BLaER1 treated with 17β-estradiol and CSF1 and Interleukin-3, amounts not matched to agents 10 nM and 100 nM (cell line): ENCODE measurements around the gene SUPT6H.

Experiments
- H3K27ac ChIP-seq, 11 experiments: shearing (Covaris generic); formaldehyde crosslinking; 2 replicates each; pipeline ENCODE4 v1.8.1; 2022
- H3K27me3 ChIP-seq, 11 experiments: shearing (Covaris generic); formaldehyde crosslinking; 2 replicates each; pipeline ENCODE4 v1.8.1; 2022
- H3K36me3 ChIP-seq, 11 experiments: shearing (Covaris generic); formaldehyde crosslinking; 2 replicates each; pipeline ENCODE4 v1.8.1; 2022
- H3K4me1 ChIP-seq, 10 experiments: shearing (Covaris generic); formaldehyde crosslinking; 2 replicates each; pipeline ENCODE4 v1.8.1; 2022
- H3K4me2 ChIP-seq, 11 experiments: shearing (Covaris generic); formaldehyde crosslinking; 2 replicates each; pipeline ENCODE4 v1.8.1; 2022
- H3K4me3 ChIP-seq, 10 experiments: shearing (Covaris generic); formaldehyde crosslinking; 2 replicates each; pipeline ENCODE4 v1.8.1; 2022
- H3K9ac ChIP-seq, 11 experiments: shearing (Covaris generic); formaldehyde crosslinking; 2 replicates each; pipeline ENCODE4 v1.8.1; 2022
- H3K9me3 ChIP-seq, 11 experiments: shearing (Covaris generic); formaldehyde crosslinking; replicated peaks in 1 of 11; 2 replicates each; pipeline ENCODE4 v1.8.1; 2022
- H4K20me1 ChIP-seq, 11 experiments: shearing (Covaris generic); formaldehyde crosslinking; 2 replicates each; pipeline ENCODE4 v1.8.1; 2022
- Cebpa-rat ChIP-seq, 11 experiments: shearing (Covaris generic); IDR thresholded peaks; 2 replicates each; pipeline ENCODE4 v1.8.1; 2022

Gene SUPT6H

DNA sequence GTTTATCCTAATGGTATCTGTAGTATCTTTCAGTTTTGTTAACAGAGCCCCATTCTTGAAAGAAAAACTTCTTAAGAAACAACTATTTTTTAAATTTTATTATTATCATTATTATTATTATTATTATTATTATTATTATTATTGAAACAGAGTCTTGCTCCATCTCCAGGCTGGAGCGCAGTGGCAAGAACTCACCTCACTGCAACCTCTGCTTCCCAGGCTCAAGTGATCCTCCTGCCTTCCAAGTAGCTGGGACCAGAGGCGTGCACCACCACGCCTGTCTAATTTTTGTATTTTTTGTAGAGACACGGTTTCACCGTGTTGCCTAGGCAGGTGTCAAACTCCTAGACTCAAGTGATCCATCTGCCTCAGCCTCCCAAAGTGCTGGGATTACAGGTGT, 23.4 kb downstream of the SUPT6H start:
- peaks cover 0 to 53% (median 7%) of the 10 kb centered on the region in 11 experiments; a peak in 9 of 22 replicates for H4K20me1 ChIP-seq
- no peak for TF ChIP-seq Cebpa-rat (IDR thresholded peaks at IDR 0.05)
- no peak overlapping the region for H3K4me2 ChIP-seq
- H3K27me3 ChIP-seq, result no peaks in the 10 kb centered on the region
- H3K9ac ChIP-seq, result peak overlapping the region in 2 of 11 experiments; percentile 7 to 53; a peak in 2 of 22 replicates
- no peak overlapping the region for H3K27ac ChIP-seq
- no peaks in the 10 kb centered on the region for H3K9me3 ChIP-seq
- H3K36me3 ChIP-seq, result peaks cover 99 to 100% (median 100%) of the 10 kb centered on the region in 11 experiments
- H3K4me1 ChIP-seq, result peaks cover 0 to 11% (median 4%) of the 10 kb centered on the region in 10 experiments; a peak in 7 of 20 replicates
- no peak overlapping the region for H3K4me3 ChIP-seq

DNA sequence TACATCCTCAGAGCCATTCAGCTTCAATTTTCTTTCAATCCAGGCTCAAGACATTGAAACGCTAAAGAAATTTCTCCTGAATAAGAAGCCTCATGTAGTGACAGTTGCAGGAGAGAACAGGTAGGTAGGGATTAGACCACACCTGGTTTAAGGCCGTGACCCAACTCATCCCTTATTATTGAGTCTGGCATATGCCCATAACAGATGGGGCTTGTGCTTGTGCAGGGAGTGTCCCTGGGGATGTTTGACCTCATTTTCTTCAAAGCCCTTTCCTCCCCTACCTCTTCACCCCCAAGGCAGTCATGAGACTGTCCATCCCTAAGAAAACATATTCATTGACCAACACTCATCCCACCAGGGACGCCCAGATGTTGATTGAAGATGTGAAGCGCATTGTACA, 24.3 kb downstream of the SUPT6H start:
- no peak overlapping the region for H3K27ac ChIP-seq
- peaks cover 99 to 100% (median 100%) of the 10 kb centered on the region in 11 experiments for H3K36me3 ChIP-seq
- H3K27me3 ChIP-seq, result no peaks in the 10 kb centered on the region
- H3K4me1 ChIP-seq, result peaks cover 0 to 11% (median 4%) of the 10 kb centered on the region in 10 experiments; a peak in 7 of 20 replicates
- no peak for TF ChIP-seq Cebpa-rat (IDR thresholded peaks at IDR 0.05)
- no peaks in the 10 kb centered on the region for H3K9me3 ChIP-seq
- peaks cover 0 to 48% (median 7%) of the 10 kb centered on the region in 11 experiments; a peak in 9 of 22 replicates for H4K20me1 ChIP-seq
- H3K4me2 ChIP-seq, result no peak overlapping the region
- H3K4me3 ChIP-seq, result no peak overlapping the region
- no peak overlapping the region for H3K9ac ChIP-seq

DNA sequence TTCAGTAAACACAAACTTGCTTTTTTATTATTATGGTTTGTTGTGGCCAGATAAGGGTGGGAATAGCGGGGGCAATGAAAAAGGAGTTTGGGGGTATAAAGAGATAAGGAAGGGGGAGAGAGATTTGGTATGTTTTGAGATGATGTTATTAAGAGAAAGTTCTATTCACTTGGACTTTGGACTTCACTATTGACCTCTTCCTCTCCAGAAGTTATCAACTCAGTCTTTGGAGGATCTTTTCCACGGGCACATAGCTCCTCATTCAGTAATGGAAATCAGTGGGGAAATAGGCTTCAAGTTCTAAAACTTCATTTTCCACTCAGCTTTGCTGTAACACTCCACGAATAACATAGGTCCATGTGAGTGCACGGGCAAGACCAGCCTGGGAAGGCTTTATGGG, 26.5 kb downstream of the SUPT6H start:
- peaks cover 0 to 26% (median 4%) of the 10 kb centered on the region in 11 experiments; a peak in 8 of 22 replicates for H4K20me1 ChIP-seq
- H3K27me3 ChIP-seq, result no peaks in the 10 kb centered on the region
- no peak overlapping the region for H3K4me3 ChIP-seq
- peaks cover 0 to 11% (median 4%) of the 10 kb centered on the region in 10 experiments; a peak in 7 of 20 replicates for H3K4me1 ChIP-seq
- H3K4me2 ChIP-seq, result no peak overlapping the region
- TF ChIP-seq Cebpa-rat (IDR thresholded peaks at IDR 0.05), result no peak
- no peak overlapping the region for H3K27ac ChIP-seq
- H3K9me3 ChIP-seq, result no peaks in the 10 kb centered on the region
- H3K9ac ChIP-seq, result no peak overlapping the region
- H3K36me3 ChIP-seq, result peaks cover 96 to 100% (median 100%) of the 10 kb centered on the region in 11 experiments

DNA sequence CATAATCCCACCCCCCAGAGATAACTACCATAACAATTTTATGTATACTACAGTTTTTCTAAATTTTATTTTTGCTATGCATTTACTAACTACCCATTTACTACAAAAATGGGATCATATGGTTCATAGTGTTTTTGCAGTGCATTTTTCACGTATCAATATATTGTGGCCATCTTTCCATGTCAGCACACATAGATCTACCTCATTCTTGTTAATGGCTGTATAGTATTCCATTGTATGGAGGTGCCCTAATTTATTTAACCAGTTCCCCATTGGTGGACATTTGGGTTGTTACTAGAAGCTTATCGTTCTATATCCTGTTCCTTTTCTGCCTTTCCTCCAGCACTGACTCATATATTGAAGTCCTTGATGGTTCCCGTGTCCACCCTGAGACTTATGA, 27.0 kb downstream of the SUPT6H start:
- no peaks in the 10 kb centered on the region for H3K9me3 ChIP-seq
- H3K4me2 ChIP-seq, result no peak overlapping the region
- H3K4me1 ChIP-seq, result peaks cover 0 to 11% (median 4%) of the 10 kb centered on the region in 10 experiments; a peak in 7 of 20 replicates
- no peak for TF ChIP-seq Cebpa-rat (IDR thresholded peaks at IDR 0.05)
- H4K20me1 ChIP-seq, result peaks cover 0 to 27% (median 4%) of the 10 kb centered on the region in 11 experiments; a peak in 8 of 22 replicates
- no peaks in the 10 kb centered on the region for H3K27me3 ChIP-seq
- H3K36me3 ChIP-seq, result peaks cover 96 to 100% (median 100%) of the 10 kb centered on the region in 11 experiments
- no peak overlapping the region for H3K9ac ChIP-seq
- no peak overlapping the region for H3K4me3 ChIP-seq
- H3K27ac ChIP-seq, result no peak overlapping the region

DNA sequence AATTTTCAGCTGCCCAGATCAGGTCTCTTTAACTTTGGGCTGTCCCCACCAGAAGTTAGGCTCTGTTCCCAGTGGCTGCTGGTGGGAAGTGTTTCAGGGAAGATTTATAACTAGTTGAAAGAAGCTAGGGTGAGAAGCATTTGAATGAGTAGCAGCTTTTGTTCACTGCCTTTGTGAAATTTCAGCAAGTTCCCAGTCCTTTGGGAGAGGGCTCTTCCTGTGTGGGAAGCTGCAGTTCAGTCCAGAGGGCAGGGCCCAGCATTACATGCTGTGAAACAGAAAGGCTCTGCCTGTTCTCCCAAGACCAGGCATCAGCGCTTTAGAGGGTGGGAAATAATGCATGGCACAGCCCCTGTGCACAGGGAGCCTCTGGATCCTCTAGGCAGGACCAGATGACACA, 31.9 kb downstream of the SUPT6H start:
- TF ChIP-seq Cebpa-rat (IDR thresholded peaks at IDR 0.05), result no peak
- H3K4me2 ChIP-seq, result no peak overlapping the region
- H4K20me1 ChIP-seq, result peaks cover 0 to 55% (median 0%) of the 10 kb centered on the region in 11 experiments; a peak in 8 of 22 replicates
- no peaks in the 10 kb centered on the region for H3K4me1 ChIP-seq
- H3K9me3 ChIP-seq, result no peaks in the 10 kb centered on the region
- no peak overlapping the region for H3K27ac ChIP-seq
- H3K9ac ChIP-seq, result no peak overlapping the region
- no peak overlapping the region for H3K4me3 ChIP-seq
- H3K36me3 ChIP-seq, result peaks cover 96 to 100% (median 100%) of the 10 kb centered on the region in 11 experiments
- no peaks in the 10 kb centered on the region for H3K27me3 ChIP-seq

DNA sequence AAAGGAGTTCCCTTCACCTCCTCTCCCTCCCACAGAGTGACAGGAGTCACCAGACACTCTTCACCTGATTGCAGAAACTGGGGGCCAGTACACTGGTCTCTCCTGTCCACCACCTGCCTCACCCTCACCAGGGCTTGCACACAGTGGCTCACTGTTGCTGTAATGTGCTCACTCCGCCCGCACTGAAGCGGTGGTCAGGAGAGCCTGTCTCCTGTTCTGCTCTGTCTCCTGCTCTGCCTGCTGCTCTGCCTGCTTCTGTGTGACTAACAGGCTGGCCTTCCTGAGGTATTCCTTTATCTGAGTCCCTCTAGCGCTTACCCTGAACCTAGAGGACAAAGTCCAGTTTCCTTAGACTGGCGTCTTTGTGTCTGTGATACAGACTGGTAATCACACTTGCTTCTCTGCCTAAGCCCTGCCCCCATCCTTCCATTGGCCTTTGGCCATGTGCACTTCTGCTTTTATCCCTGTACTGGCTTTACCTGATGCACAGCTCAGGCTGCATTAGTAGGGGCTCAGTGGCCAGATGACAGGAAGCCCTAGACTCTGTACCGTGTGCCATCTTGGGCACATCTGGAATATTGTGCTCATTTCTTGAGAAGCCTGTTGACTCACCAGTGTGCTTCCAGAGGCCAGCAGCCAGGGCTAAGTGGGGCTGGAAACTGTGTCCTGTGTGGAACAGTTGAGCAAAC, 36.4 kb downstream of the SUPT6H start:
- TF ChIP-seq Cebpa-rat (IDR thresholded peaks at IDR 0.05), result no peak
- Histone ChIP-seq H3K4me3 (no peak overlapping the region), H3K36me3 (peaks cover 100% of the 10 kb centered on the region in 11 experiments), H3K4me1 (no peaks in the 10 kb centered on the region), H3K27me3 (no peaks in the 10 kb centered on the region), H3K9me3 (no peaks in the 10 kb centered on the region), H4K20me1 (peaks cover 0 to 90% (median 15%) of the 10 kb centered on the region in 11 experiments; a peak in 13 of 22 replicates), H3K9ac (peak overlapping the region in 1 of 11 experiments; percentile 14; a peak in 1 of 22 replicates), H3K4me2 (no peak overlapping the region), H3K27ac (no peak overlapping the region)

DNA sequence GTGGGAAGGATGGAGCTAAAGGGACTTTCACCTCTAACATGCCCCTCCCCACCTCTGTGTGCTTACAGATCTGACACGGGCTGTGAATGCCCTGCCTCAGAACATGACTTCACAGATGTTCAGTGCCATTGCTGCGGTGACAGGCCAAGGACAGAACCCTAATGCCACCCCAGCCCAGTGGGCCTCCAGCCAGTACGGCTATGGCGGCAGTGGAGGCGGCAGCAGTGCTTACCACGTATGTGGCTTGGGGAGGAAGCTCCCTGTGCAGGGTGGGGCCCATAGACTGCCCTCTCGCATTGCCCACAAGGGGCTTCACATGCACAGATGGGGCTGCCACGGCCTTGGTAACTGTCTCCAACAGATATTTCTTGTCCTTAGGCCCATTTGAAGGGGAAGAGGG, 38.3 kb downstream of the SUPT6H start:
- H4K20me1 ChIP-seq, result peaks cover 0 to 98% (median 31%) of the 10 kb centered on the region in 11 experiments; a peak in 14 of 22 replicates
- peaks cover 0 to 13% (median 2%) of the 10 kb centered on the region in 10 experiments; a peak in 6 of 20 replicates for H3K4me1 ChIP-seq
- TF ChIP-seq Cebpa-rat (IDR thresholded peaks at IDR 0.05), result no peak
- no peak overlapping the region for H3K4me3 ChIP-seq
- H3K27me3 ChIP-seq, result no peaks in the 10 kb centered on the region
- no peak overlapping the region for H3K4me2 ChIP-seq
- no peaks in the 10 kb centered on the region for H3K9me3 ChIP-seq
- H3K36me3 ChIP-seq, result peaks cover 95 to 100% (median 98%) of the 10 kb centered on the region in 11 experiments
- H3K9ac ChIP-seq, result no peak overlapping the region
- no peak overlapping the region for H3K27ac ChIP-seq

DNA sequence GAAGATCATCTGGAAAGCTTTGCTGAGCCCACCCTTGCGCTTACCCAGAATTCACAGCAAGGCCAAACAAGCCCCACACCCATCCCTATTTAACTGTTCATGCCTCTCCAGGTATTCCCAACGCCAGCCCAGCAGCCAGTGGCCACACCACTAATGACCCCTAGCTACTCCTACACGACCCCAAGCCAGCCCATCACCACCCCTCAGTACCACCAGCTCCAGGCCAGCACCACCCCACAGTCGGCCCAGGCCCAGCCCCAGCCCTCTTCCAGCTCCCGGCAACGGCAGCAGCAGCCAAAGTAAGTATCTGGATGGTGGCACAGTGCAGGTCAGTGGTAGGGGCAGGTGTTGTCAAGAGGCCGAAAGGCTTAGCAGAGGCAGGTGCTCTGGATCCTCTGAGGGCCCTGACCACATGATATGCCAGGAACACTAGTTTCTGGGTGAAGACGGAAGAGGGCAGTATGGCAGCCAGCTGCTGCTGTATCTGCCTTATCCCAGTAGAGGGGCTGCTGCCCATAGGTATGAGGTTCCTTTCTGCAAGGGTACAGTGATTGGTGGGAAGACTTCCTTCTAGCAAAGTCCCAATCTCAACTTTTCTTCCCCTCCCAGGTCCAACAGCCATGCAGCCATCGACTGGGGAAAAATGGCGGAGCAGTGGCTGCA, 39.0 kb downstream of the SUPT6H start:
- H3K27me3 ChIP-seq, result no peaks in the 10 kb centered on the region
- no peaks in the 10 kb centered on the region for H3K9me3 ChIP-seq
- H3K4me3 ChIP-seq, result no peak overlapping the region
- no peak overlapping the region for H3K4me2 ChIP-seq
- peaks cover 0 to 100% (median 31%) of the 10 kb centered on the region in 11 experiments; a peak in 14 of 22 replicates for H4K20me1 ChIP-seq
- TF ChIP-seq Cebpa-rat (IDR thresholded peaks at IDR 0.05), result no peak
- H3K4me1 ChIP-seq, result peaks cover 0 to 16% (median 4%) of the 10 kb centered on the region in 10 experiments; a peak in 6 of 20 replicates
- peaks cover 88 to 100% (median 95%) of the 10 kb centered on the region in 11 experiments for H3K36me3 ChIP-seq
- no peak overlapping the region for H3K27ac ChIP-seq
- H3K9ac ChIP-seq, result no peak overlapping the region
